ENCODE results near the gene SOX10.

Gene SOX10

GRCh38 chr22:37983860-37984791 lies at the start of gene SOX10:
Gene SOX10, minus strand, starts transcription at chr22:37984555. Its CDS starts 771 bp downstream, at chr22:37983784.
- no peak for DNase-seq

- no peak for DNase-seq
Measured at GRCh38 chr22:38033522-38034277, 49.3 kb upstream of the SOX10 start.

- no peak for DNase-seq
Measured at GRCh38 chr22:38032681-38033521, 48.5 kb upstream of the SOX10 start.

- DNase-seq = no peak
Measured at GRCh38 chr22:38031491-38031890, 47.1 kb upstream of the SOX10 start.

GRCh38 chr22:38030311-38031133 lies 46.2 kb upstream of the SOX10 start:
- DNase-seq = no peak

GRCh38 chr22:38029901-38030300 lies 45.5 kb upstream of the SOX10 start:
- no peak for DNase-seq

- no peak for DNase-seq
Measured at GRCh38 chr22:38029370-38029769, 45.0 kb upstream of the SOX10 start.

GRCh38 chr22:38028344-38029130 lies 44.2 kb upstream of the SOX10 start:
- DNase-seq = no peak

- no peak for DNase-seq
Measured at GRCh38 chr22:38027487-38027886, 43.1 kb upstream of the SOX10 start.

- DNase-seq = no peak
Measured at GRCh38 chr22:38026130-38027111, 42.1 kb upstream of the SOX10 start.

- DNase-seq = no peak
Measured at GRCh38 chr22:38025514-38025913, 41.2 kb upstream of the SOX10 start.

- no peak for DNase-seq
Measured at GRCh38 chr22:38023045-38023444, 38.7 kb upstream of the SOX10 start.

GRCh38 chr22:38021206-38021605 lies 36.9 kb upstream of the SOX10 start:
- no peak for DNase-seq

GRCh38 chr22:38018938-38019827 lies 34.8 kb upstream of the SOX10 start:
- DNase-seq = no peak

- no peak for DNase-seq
Measured at GRCh38 chr22:38017939-38018885, 33.9 kb upstream of the SOX10 start.

- no peak for DNase-seq
Measured at GRCh38 chr22:38017272-38017920, 33.0 kb upstream of the SOX10 start.

Data from stimulated activated CD4-positive, alpha-beta T cell treated with anti-CD3 and anti-CD28 coated beads, Interleukin-12 subunit alpha, Interleukin-12 subunit beta, amount 100 ng/mL, for 4 hours (primary cell).